CD14-positive monocyte (primary cell): ENCODE results near the gene IMMP2L. TPM values are rescaled to one million over a fixed set of nuclear protein-coding genes. Genes with fewer than 3 reads are reported as not detected.

ENCODE experiments used
- DNase-seq, 3 donors: peaks; one replicate each; pipeline ENCODE4 v3.0.0-alpha.2; 2011 to 2022
- H2AFZ ChIP-seq: 2 replicates; pipeline ENCODE4 v1.6.0; 2012; ENCODE audit warnings: mild to moderate bottlenecking, low read depth, low read length, inconsistent platforms; ENCODE audit not compliant: insufficient read depth, poor library complexity, severe bottlenecking
- H3K27ac ChIP-seq, 2 donors: 1 replicate in 1 of 2; 2 replicates in 1 of 2; pipeline ENCODE4 v1.5.1; 2012 to 2013; ENCODE audit warnings: low read length in 2 of 2, control low read depth in 1 of 2, inconsistent platforms in 1 of 2, low read depth in 1 of 2, mild to moderate bottlenecking in 1 of 2
- H3K27me3 ChIP-seq, 2 donors: one replicate each; pipeline versions ENCODE4 v1.6.0 to v1.6.1; 2011 to 2013; ENCODE audit warnings: low read length in 2 of 2; ENCODE audit not compliant: control insufficient read depth in 2 of 2, insufficient read depth in 2 of 2
- H3K36me3 ChIP-seq, 2 donors: replicated peaks in 1 of 2; 1 replicate in 1 of 2; 2 replicates in 1 of 2; pipeline versions ENCODE4 v1.5.1 to v1.6.1; 2012 to 2013; ENCODE audit warnings: low read length in 2 of 2, control low read depth in 1 of 2, inconsistent platforms in 1 of 2, mild to moderate bottlenecking in 1 of 2; ENCODE audit not compliant: insufficient read depth in 2 of 2, control insufficient read depth in 1 of 2
- H3K4me1 ChIP-seq, 2 donors: 1 replicate in 1 of 2; 2 replicates in 1 of 2; pipeline versions ENCODE4 v1.5.1 to v1.6.1; 2012 to 2013; ENCODE audit warnings: low read length in 2 of 2, control low read depth in 1 of 2, inconsistent platforms in 1 of 2, mild to moderate bottlenecking in 1 of 2, moderate library complexity in 1 of 2; ENCODE audit not compliant: insufficient read depth in 2 of 2, control insufficient read depth in 1 of 2
- H3K4me2 ChIP-seq: replicated peaks from 2 replicates; pipeline ENCODE3; 2012; ENCODE audit warnings: low read length, moderate library complexity, mild to moderate bottlenecking; ENCODE audit not compliant: poor library complexity, severe bottlenecking; ENCODE audit errors: extremely low read depth
- H3K4me3 ChIP-seq, 3 experiments: fragments of 200-600 bp in 1 of 3; sonication (generic) in 1 of 3; replicated peaks in 1 of 3; 1 replicate in 2 of 3; 2 replicates in 1 of 3; pipeline ENCODE4 v1.5.1; 2011 to 2013; ENCODE audit warnings: low read length in 3 of 3, mild to moderate bottlenecking in 3 of 3, control low read depth in 2 of 3, low read depth in 2 of 3, inconsistent platforms in 1 of 3, moderate library complexity in 1 of 3
- H3K79me2 ChIP-seq: 2 replicates; pipeline ENCODE4 v1.6.0; 2012; ENCODE audit warnings: mild to moderate bottlenecking, control low read depth, inconsistent platforms, low read length, moderate library complexity; ENCODE audit not compliant: insufficient read depth
- H3K9ac ChIP-seq: 2 replicates; pipeline ENCODE4 v1.6.0; 2017; ENCODE audit warnings: low read length, mild to moderate bottlenecking; ENCODE audit not compliant: insufficient read depth, poor library complexity, severe bottlenecking
- H3K9me3 ChIP-seq, 2 donors: replicated peaks in 1 of 2; 1 replicate in 1 of 2; 2 replicates in 1 of 2; pipeline versions ENCODE4 v1.5.1 to v1.6.1; 2012 to 2013; ENCODE audit warnings: low read length in 2 of 2, control low read depth in 1 of 2; ENCODE audit not compliant: control insufficient read depth in 1 of 2, insufficient read depth in 1 of 2
- H4K20me1 ChIP-seq: 2 replicates; pipeline ENCODE4 v1.6.0; 2012; ENCODE audit warnings: mild to moderate bottlenecking, low read length, control low read depth, moderate library complexity; ENCODE audit not compliant: insufficient read depth
- H3K27ac Mint-ChIP-seq, 7 donors: one replicate each; pipeline ENCODE4 v1.8.0; 2020; ENCODE audit warnings: mild to moderate bottlenecking in 7 of 7, mixed read lengths in 7 of 7, moderate library complexity in 6 of 7, inconsistent platforms in 2 of 7
- H3K27me3 Mint-ChIP-seq, 3 donors: one replicate each; pipeline ENCODE4 v1.8.0; 2021 to 2022; ENCODE audit warnings: low read depth in 3 of 3, mild to moderate bottlenecking in 3 of 3, mixed read lengths in 3 of 3, moderate library complexity in 3 of 3, inconsistent platforms in 1 of 3
- H3K36me3 Mint-ChIP-seq, 2 donors: one replicate each; pipeline ENCODE4 v1.8.0; 2020; ENCODE audit warnings: mixed read lengths in 2 of 2, inconsistent platforms in 1 of 2, mild to moderate bottlenecking in 1 of 2
- H3K4me1 Mint-ChIP-seq: one replicate; pipeline ENCODE4 v1.8.0; 2020; ENCODE audit warnings: mild to moderate bottlenecking, mixed read lengths
- H3K4me3 Mint-ChIP-seq, 2 donors: one replicate each; pipeline ENCODE4 v1.8.0; 2020; ENCODE audit warnings: mild to moderate bottlenecking in 2 of 2, mixed read lengths in 2 of 2, moderate library complexity in 1 of 2
- H3K9me3 Mint-ChIP-seq, 7 donors: one replicate each; pipeline ENCODE4 v1.8.0; 2020 to 2022; ENCODE audit warnings: mixed read lengths in 7 of 7, mild to moderate bottlenecking in 6 of 7, moderate library complexity in 6 of 7, inconsistent platforms in 2 of 7
- WGBS: methylation state at CpG from one replicate; pipeline ENCODE4 v1.1.5; 2013; ENCODE audit warnings: missing lambda C conversion rate; ENCODE audit not compliant: insufficient coverage; 5-methylcytosine and 5-hydroxymethylcytosine counted together
- intact Hi-C, 2 donors: fragments of 100-400 bp; cut with micrococcal nuclease; formaldehyde crosslinking; loops; one replicate each; pipeline versions ENCODE4 v1.15.0 to v1.15.1; 2023
- polyA plus RNA-seq, 3 donors: library from polyadenylated mRNA; depleted of rRNA in 1 of 3; unstranded in 2 of 3; stranded (reverse) in 1 of 3; fragments of 300-500 nt in 2 of 3; fragments of >200 nt in 1 of 3; fragmentation: Illumina TruSeq in 2 of 3; gene quantifications; 1 replicate in 2 of 3; 2 replicates in 1 of 3; pipeline ENCODE4 v1.2.3, GENCODE V29; 2012 to 2021
- TF ChIP-seq, protein P1 (sequence below): fragments of 200-600 bp; IDR thresholded peaks from one replicate; pipeline ENCODE4 v1.8.0; 2022; ENCODE audit warnings: antibody characterized with exemption, mild to moderate bottlenecking

Gene IMMP2L
- polyA plus RNA-seq, 3 donors: 1.9 to 6.4 (median 6.2) TPM

- H3K27me3 ChIP-seq: no peaks in the 10 kb centered on the region
- DNase-seq: no peak
- H3K4me3 Mint-ChIP-seq: no peak overlapping the region
- H3K27me3 Mint-ChIP-seq: no peaks in the 10 kb centered on the region
- H3K4me1 ChIP-seq: no peaks in the 10 kb centered on the region
- no peak overlapping the region for H3K9ac ChIP-seq
- no peaks in the 10 kb centered on the region for H3K36me3 ChIP-seq
- H3K36me3 Mint-ChIP-seq: no peaks in the 10 kb centered on the region
- H3K4me1 Mint-ChIP-seq: no peaks in the 10 kb centered on the region
- H3K27ac ChIP-seq: no peak overlapping the region
- H3K27ac Mint-ChIP-seq: no peak overlapping the region
- WGBS: 80% methylated on average over 1 of the region's 1 CpG
- TF ChIP-seq, protein P1, sequence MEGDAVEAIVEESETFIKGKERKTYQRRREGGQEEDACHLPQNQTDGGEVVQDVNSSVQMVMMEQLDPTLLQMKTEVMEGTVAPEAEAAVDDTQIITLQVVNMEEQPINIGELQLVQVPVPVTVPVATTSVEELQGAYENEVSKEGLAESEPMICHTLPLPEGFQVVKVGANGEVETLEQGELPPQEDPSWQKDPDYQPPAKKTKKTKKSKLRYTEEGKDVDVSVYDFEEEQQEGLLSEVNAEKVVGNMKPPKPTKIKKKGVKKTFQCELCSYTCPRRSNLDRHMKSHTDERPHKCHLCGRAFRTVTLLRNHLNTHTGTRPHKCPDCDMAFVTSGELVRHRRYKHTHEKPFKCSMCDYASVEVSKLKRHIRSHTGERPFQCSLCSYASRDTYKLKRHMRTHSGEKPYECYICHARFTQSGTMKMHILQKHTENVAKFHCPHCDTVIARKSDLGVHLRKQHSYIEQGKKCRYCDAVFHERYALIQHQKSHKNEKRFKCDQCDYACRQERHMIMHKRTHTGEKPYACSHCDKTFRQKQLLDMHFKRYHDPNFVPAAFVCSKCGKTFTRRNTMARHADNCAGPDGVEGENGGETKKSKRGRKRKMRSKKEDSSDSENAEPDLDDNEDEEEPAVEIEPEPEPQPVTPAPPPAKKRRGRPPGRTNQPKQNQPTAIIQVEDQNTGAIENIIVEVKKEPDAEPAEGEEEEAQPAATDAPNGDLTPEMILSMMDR: no peak
- no peaks in the 10 kb centered on the region for H3K9me3 ChIP-seq
- H3K79me2 ChIP-seq: no peaks in the 10 kb centered on the region
- no peak overlapping the region for H2AFZ ChIP-seq
- no peaks in the 10 kb centered on the region for H4K20me1 ChIP-seq
- no peak overlapping the region for H3K4me2 ChIP-seq
- H3K4me3 ChIP-seq: no peak overlapping the region
- peaks cover 0 to 5% (median 0%) of the 10 kb centered on the region in 7 donors for H3K9me3 Mint-ChIP-seq
- intact Hi-C loops: no loop called here
Measured at GRCh38 chr7:110774071-110774470, 788.2 kb downstream of the IMMP2L start.

DNA sequence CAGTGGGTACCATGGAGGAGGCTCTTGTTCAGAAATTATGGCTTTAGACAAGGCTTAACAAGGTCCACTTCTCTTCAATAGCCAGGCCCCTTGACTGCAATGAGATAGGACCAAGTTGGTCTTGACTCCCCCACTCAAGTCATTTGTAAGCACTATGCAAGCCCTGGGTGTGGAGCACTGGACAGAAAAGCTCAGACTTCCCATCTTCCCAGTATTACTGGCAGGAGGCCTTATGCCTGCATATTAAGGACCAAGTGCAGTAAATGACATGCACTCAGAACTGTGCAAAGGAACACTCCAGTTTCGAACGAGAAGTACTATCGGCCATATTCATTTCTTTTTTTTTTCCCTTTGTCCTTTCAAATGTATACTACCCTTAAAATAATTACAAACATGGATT, 789.7 kb downstream of the IMMP2L start:
- no peaks in the 10 kb centered on the region for H4K20me1 ChIP-seq
- no peaks in the 10 kb centered on the region for H3K4me1 ChIP-seq
- H3K27ac ChIP-seq: no peak overlapping the region
- H3K9ac ChIP-seq: no peak overlapping the region
- H3K36me3 ChIP-seq: no peaks in the 10 kb centered on the region
- no peak for DNase-seq
- no CpG with 5 or more reads among the region's 3 CpGs for WGBS
- Mint-ChIP-seq H3K9me3 (peaks cover 0 to 5% (median 0%) of the 10 kb centered on the region in 7 donors), H3K4me3 (no peak overlapping the region), H3K36me3 (no peaks in the 10 kb centered on the region), H3K27me3 (no peaks in the 10 kb centered on the region), H3K4me1 (no peaks in the 10 kb centered on the region), H3K27ac (no peak overlapping the region)
- no peaks in the 10 kb centered on the region for H3K9me3 ChIP-seq
- intact Hi-C loops: no loop called here
- H3K79me2 ChIP-seq: no peaks in the 10 kb centered on the region
- H3K27me3 ChIP-seq: no peaks in the 10 kb centered on the region
- H2AFZ ChIP-seq: no peak overlapping the region
- no peak overlapping the region for H3K4me3 ChIP-seq
- TF ChIP-seq, protein P1: no peak
- no peak overlapping the region for H3K4me2 ChIP-seq
